ENCODE measurements around the gene FITM1. TPM values are rescaled to one million over a fixed set of nuclear protein-coding genes. Genes with fewer than 3 reads are reported as not detected.

The FITM1 gene
- total RNA-seq, 1 donor from 2014 or later, result 0.59 TPM

- peaks cover 36% of the 10 kb centered on the region for H3K4me1 Mint-ChIP-seq (ENCODE audit: unreplicated experiment)
- peaks cover 18% of the 10 kb centered on the region for H3K27me3 Mint-ChIP-seq (ENCODE audit: unreplicated experiment)
- no peaks in the 10 kb centered on the region for H3K9me3 Mint-ChIP-seq (ENCODE audit: unreplicated experiment)
- peak overlapping the region; percentile 23 for H3K4me3 Mint-ChIP-seq (ENCODE audit: unreplicated experiment)
- H3K36me3 Mint-ChIP-seq (ENCODE audit: low read depth, unreplicated experiment), result peaks cover 35% of the 10 kb centered on the region
- TF ChIP-seq CTCF (IDR thresholded peaks at IDR 0.05; ENCODE audit: unreplicated experiment), result no peak
- no peak overlapping the region for H3K27ac Mint-ChIP-seq (ENCODE audit: unreplicated experiment)
- no peak for DNase-seq (ENCODE audit: low spot score)
Measured at GRCh38 chr14:24150567-24150966, 20.1 kb downstream of the FITM1 start.

DNA sequence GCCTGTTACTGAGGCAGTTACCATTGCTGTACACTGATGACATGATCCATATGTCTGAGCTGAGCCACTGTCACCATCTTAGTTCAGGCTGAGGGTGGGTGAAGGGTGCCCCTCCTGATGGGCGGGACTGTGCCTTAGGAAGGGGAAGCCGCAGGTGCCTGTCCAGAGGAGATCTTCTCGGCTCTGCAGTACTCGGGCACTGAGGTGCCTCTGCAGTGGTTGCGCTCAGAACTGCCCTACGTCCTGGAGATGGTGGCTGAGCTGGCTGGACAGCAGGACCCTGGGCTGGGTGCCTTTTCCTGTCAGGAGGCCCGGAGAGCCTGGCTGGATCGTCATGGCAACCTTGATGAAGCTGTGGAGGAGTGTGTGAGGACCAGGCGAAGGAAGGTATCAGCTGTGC, 20.5 kb downstream of the FITM1 start:
- Mint-ChIP-seq H3K4me3 (ENCODE audit: unreplicated experiment) (peak overlapping the region; percentile 37), H3K9me3 (ENCODE audit: unreplicated experiment) (no peaks in the 10 kb centered on the region), H3K36me3 (ENCODE audit: low read depth, unreplicated experiment) (peaks cover 36% of the 10 kb centered on the region), H3K27ac (ENCODE audit: unreplicated experiment) (no peak overlapping the region), H3K27me3 (ENCODE audit: unreplicated experiment) (peaks cover 14% of the 10 kb centered on the region), H3K4me1 (ENCODE audit: unreplicated experiment) (peaks cover 36% of the 10 kb centered on the region)
- DNase-seq (ENCODE audit: low spot score), result no peak
- TF ChIP-seq CTCF (IDR thresholded peaks at IDR 0.05; ENCODE audit: unreplicated experiment), result no peak

- Mint-ChIP-seq H3K27me3 (ENCODE audit: unreplicated experiment) (peaks cover 14% of the 10 kb centered on the region), H3K4me3 (ENCODE audit: unreplicated experiment) (no peak overlapping the region), H3K36me3 (ENCODE audit: low read depth, unreplicated experiment) (peaks cover 35% of the 10 kb centered on the region), H3K4me1 (ENCODE audit: unreplicated experiment) (peaks cover 35% of the 10 kb centered on the region), H3K27ac (ENCODE audit: unreplicated experiment) (no peak overlapping the region), H3K9me3 (ENCODE audit: unreplicated experiment) (no peaks in the 10 kb centered on the region)
- no peak for TF ChIP-seq CTCF (IDR thresholded peaks at IDR 0.05; ENCODE audit: unreplicated experiment)
- DNase-seq (ENCODE audit: low spot score), result no peak
Measured at GRCh38 chr14:24151404-24152080, 21.1 kb downstream of the FITM1 start.

DNA sequence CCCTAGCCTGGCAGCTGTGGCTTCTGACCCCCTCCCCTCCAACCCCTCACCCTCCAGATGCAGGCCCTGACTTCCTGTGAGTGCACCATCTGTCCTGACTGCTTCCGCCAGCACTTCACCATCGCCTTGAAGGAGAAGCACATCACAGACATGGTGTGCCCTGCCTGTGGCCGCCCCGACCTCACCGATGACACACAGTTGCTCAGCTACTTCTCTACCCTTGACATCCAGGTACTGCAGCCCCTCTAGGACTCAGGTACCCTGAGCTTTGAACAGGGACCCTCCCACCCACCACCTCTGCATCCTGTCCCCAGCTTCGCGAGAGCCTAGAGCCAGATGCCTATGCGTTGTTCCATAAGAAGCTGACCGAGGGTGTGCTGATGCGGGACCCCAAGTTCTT, 24.6 kb downstream of the FITM1 start:
- DNase-seq (ENCODE audit: low spot score), result no peak
- peak overlapping the region; percentile 12 for H3K27ac Mint-ChIP-seq (ENCODE audit: unreplicated experiment)
- H3K9me3 Mint-ChIP-seq (ENCODE audit: unreplicated experiment), result no peaks in the 10 kb centered on the region
- peaks cover 45% of the 10 kb centered on the region for H3K36me3 Mint-ChIP-seq (ENCODE audit: low read depth, unreplicated experiment)
- H3K4me3 Mint-ChIP-seq (ENCODE audit: unreplicated experiment), result peak overlapping the region; percentile 26
- no peak for TF ChIP-seq CTCF (IDR thresholded peaks at IDR 0.05; ENCODE audit: unreplicated experiment)
- peaks cover 9% of the 10 kb centered on the region for H3K27me3 Mint-ChIP-seq (ENCODE audit: unreplicated experiment)
- peaks cover 23% of the 10 kb centered on the region for H3K4me1 Mint-ChIP-seq (ENCODE audit: unreplicated experiment)

DNA sequence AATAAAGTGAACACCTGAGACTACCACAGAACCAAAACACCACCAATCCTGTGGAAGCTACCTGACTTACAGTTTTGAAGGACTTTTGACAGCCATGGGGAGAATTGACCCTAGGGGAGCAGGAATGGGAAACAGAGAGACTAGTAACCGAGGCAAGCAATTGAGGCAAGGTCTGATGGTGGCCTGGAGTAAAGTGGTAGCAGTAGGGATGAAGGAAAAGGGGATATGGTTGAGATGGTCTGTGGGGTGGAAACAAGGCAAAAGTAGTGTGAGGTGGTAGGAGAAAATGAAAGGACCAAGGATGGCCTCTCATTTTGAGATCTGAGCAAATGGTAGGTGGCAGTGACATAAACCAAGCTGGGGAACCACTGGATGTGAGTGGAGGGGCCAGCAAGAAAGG, 26.4 kb downstream of the FITM1 start:
- DNase-seq (ENCODE audit: low spot score), result no peak
- peak overlapping the region; percentile 26 for H3K4me3 Mint-ChIP-seq (ENCODE audit: unreplicated experiment)
- H3K27ac Mint-ChIP-seq (ENCODE audit: unreplicated experiment), result peak overlapping the region; percentile 22
- no peaks in the 10 kb centered on the region for H3K9me3 Mint-ChIP-seq (ENCODE audit: unreplicated experiment)
- H3K36me3 Mint-ChIP-seq (ENCODE audit: low read depth, unreplicated experiment), result peaks cover 36% of the 10 kb centered on the region
- TF ChIP-seq CTCF (IDR thresholded peaks at IDR 0.05; ENCODE audit: unreplicated experiment), result no peak
- H3K27me3 Mint-ChIP-seq (ENCODE audit: unreplicated experiment), result peaks cover 12% of the 10 kb centered on the region
- H3K4me1 Mint-ChIP-seq (ENCODE audit: unreplicated experiment), result peaks cover 21% of the 10 kb centered on the region

Measured in endothelial cell (in vitro differentiated cells).